PFSK-1 (cell line): ENCODE measurements around the gene WNT6.

Source experiments
- POLR2AphosphoS5 ChIP-seq: IDR thresholded peaks from 2 replicates; pipeline ENCODE4 v1.6.1; 2012; ENCODE audit warnings: low read depth, mild to moderate bottlenecking, control low read depth, low read length, moderate library complexity
- SIN3A ChIP-seq: IDR thresholded peaks from 2 replicates; pipeline ENCODE4 v1.6.1; 2012; ENCODE audit warnings: mild to moderate bottlenecking, low read length, moderate library complexity, borderline replicate concordance; ENCODE audit not compliant: insufficient read depth
- TAF1 ChIP-seq: IDR thresholded peaks from 2 replicates; pipeline ENCODE4 v1.6.1; 2012; ENCODE audit warnings: low read length, control low read depth, borderline replicate concordance; ENCODE audit not compliant: insufficient read depth
- TF ChIP-seq, protein P1 (sequence below), 2 experiments: IDR thresholded peaks; 2 replicates each; pipeline versions ENCODE4 v1.6.1 to v1.8.0; 2011 to 2012; ENCODE audit warnings: low read depth in 2 of 2, low read length in 2 of 2, control low read depth in 1 of 2, inconsistent platforms in 1 of 2, mild to moderate bottlenecking in 1 of 2, moderate library complexity in 1 of 2; ENCODE audit not compliant: insufficient read depth in 1 of 2

- TF ChIP-seq POLR2AphosphoS5 (no peak), TAF1 (no peak), SIN3A (no peak)
- TF ChIP-seq, protein P1, sequence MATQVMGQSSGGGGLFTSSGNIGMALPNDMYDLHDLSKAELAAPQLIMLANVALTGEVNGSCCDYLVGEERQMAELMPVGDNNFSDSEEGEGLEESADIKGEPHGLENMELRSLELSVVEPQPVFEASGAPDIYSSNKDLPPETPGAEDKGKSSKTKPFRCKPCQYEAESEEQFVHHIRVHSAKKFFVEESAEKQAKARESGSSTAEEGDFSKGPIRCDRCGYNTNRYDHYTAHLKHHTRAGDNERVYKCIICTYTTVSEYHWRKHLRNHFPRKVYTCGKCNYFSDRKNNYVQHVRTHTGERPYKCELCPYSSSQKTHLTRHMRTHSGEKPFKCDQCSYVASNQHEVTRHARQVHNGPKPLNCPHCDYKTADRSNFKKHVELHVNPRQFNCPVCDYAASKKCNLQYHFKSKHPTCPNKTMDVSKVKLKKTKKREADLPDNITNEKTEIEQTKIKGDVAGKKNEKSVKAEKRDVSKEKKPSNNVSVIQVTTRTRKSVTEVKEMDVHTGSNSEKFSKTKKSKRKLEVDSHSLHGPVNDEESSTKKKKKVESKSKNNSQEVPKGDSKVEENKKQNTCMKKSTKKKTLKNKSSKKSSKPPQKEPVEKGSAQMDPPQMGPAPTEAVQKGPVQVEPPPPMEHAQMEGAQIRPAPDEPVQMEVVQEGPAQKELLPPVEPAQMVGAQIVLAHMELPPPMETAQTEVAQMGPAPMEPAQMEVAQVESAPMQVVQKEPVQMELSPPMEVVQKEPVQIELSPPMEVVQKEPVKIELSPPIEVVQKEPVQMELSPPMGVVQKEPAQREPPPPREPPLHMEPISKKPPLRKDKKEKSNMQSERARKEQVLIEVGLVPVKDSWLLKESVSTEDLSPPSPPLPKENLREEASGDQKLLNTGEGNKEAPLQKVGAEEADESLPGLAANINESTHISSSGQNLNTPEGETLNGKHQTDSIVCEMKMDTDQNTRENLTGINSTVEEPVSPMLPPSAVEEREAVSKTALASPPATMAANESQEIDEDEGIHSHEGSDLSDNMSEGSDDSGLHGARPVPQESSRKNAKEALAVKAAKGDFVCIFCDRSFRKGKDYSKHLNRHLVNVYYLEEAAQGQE (IDR thresholded peaks at IDR 0.05; ENCODE audit: insufficient read depth in 1 of 2, low read depth in 2 of 2, low read length in 2 of 2): no peak
Measured at GRCh38 chr2:218831378-218831990, 28.1 kb upstream of the WNT6 start, which contains the start of gene PRKAG3.
